ENCODE measurements around the gene TRPC4AP.
"Not testable (repeated sequence)": the region's sequence is repeated elsewhere in the genome, so short reads cannot be mapped to it uniquely, and the experiment has no call there.

TRPC4AP gene

GRCh38 chr20:35104685-35105295, 12.2 kb upstream of the TRPC4AP start:
- no peak for DNase-seq

DNA sequence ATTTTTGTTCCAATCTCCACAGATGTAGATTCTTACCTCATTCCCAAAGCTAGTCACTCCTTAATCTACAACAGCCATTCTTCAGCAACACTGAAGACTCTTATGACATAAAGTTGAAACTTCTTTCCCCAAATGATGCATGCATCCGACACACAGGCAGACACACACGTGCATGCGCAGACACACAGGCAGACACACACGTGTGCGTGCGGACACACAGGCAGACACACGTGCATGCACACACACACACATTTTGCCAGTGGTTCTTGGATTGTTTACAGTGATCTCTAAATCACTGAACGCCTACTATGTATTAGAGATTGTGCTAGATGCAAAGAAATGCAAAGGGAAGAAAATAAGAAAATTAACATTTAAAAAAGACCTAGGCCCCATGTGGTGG, 9.0 kb upstream of the TRPC4AP start:
- no peak for DNase-seq

DNA sequence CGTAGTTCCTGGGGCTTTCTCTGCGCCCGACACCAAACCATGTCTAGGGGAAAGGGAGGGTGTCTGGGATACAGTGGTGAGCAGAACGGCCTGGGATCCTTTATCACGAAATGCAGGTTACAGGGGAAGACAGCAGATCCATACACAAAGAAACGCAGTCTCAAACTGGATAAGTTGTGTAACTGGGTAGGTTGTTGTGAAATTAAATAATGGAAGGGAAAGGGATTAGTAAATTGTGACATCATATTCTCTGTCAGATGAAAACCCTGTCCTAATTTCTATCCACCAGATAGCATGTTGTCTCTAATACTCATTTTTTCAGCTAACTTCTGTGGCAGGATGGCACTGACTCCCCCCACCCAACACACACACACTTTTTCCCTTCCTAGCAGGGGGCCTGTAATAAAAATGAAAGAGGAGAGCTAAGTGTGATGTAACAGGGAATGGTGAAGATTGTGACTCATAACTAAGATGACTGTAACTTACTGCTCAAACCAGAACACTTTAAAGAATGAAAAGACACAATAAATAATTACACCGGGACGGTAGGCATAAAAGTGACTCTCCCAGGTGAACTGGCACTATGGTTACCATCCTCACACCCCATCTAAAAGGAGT, 769 bp upstream of the TRPC4AP start:
- no peak for DNase-seq

DNA sequence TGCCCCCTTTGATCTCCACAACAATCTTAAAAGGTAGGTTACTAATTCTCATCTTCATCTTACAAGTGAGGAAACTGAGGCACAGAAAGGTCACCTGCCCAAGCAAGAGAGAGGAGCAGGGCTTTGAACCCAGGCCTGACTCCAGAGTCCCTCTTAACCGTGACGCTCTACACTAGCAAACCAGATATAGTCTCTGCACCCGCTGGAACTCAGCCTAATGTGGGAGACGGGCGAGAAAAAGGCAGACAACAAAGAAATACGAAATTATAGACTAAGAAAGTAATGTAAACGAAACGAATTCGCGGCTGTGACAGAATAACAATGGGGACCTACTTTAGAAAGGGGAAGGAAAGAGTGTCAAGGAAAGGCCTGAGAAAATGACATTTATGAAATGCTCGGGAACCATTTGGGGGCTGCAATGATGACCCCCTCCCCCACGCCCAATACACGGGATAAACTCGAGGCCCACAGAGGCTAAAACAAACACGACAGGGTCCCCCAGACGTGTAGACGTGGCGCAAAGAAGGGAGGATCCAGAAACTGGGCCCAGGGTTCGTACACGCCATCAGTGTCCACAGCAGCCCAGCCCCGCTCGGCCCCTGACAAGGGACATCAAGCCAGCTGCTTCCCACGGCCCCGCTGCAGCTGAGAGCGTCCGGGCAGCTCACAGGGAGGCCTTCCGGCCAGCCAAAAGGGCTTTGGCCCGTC, 637 bp downstream of the TRPC4AP start:
- no peak for DNase-seq

- DNase-seq = no peak
These were observed 4.1 kb downstream of the TRPC4AP start for GRCh38 chr20:35088231-35089145.

DNA sequence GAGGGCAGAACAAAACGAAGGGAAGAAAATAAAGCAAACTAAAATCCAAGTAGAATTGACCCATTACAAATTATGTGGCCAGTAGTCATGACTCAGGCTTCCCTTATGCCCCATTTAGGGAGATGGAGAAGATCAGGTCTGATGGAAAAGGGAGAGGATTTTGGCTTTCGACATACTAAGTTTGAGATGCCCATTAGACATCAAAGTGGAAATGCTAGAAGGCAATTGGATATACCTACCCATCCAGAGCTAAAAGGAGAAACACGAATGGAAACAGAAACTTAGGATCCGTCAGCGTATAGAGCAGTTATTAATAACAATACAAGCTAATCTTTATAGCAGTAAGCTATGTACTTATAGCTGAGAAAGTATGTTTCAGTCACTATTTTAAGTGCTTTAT, 4.8 kb downstream of the TRPC4AP start:
- DNase-seq = no peak

GRCh38 chr20:35087355-35087754, 5.3 kb downstream of the TRPC4AP start:
- DNase-seq = no peak

- DNase-seq = peak; percentile 13
These were observed 7.0 kb downstream of the TRPC4AP start for GRCh38 chr20:35085477-35086225.

DNA sequence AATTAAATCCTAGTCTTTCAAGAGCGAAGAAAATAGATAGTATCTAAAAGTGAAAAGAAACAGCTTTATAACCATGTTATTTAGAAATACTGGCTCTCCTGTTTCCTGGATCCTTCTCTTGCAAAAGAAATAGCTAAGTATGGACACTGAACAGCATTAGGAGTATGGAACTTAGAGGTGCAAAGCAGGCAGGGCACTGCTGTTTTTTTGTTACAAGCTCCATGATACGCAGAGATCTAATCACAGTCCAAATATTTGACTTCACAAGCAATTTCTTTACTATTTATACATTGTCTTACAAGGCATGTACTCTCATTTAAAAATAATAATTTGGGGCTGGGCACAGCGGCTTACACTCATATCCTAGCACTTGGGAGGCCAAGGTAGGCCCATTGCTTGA, 7.6 kb downstream of the TRPC4AP start:
- DNase-seq = no peak

GRCh38 chr20:35080348-35080642, 12.3 kb downstream of the TRPC4AP start:
- not testable (repeated sequence) for DNase-seq

GRCh38 chr20:35079472-35080347, 12.9 kb downstream of the TRPC4AP start:
- DNase-seq = no peak

GRCh38 chr20:35077872-35078271, 14.7 kb downstream of the TRPC4AP start:
- no peak for DNase-seq

DNA sequence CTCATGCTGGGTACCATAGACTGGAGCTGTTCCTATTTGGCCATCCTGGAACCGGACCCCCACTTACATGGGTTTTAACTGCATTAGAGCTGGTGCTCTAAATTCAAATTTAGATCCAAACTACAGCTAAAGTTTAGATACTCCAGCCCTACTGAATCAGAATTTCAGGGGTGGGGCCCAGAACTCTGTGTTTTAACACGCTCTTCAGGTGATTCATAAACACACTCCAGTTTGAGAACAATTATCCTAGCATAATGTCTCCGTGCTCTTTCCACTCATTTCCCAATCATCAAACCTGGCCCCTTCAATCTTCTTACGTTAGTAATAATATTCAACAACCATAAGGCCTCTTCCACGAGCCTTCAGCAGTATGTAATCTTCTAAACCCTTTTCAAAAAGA, 15.3 kb downstream of the TRPC4AP start:
- no peak for DNase-seq

DNA sequence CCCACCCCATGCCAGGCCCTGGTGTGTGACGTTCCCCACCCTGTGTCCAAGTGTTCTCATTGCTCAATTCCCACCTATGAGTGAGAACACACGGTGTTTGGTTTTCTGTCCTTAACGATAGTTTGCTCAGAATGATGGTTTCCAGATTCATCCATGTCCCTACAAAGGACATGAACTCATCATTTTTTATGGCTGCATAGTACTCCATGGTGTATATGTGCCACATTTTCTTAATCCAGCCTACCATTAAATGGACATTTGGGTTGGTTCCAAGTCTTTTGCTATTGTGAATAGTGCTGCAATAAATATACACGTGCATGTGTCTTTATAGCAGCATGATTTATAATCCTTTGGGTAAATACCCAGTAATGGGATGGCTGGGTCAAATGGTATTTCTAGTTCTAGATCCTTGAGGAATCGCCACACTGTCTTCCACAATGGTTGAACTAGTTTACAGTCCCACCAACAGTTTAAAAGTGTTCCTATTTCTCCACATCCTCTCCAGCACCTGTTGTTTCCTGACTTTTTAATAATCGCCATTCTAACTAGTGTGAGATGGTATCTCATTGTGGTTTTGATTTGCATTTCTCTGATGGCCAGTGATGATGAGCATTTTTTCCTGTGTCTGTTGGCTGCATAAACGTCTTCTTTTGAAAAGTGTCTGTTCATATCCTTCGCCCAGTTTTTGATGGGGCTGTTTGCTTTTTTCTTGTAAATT, 21.0 kb downstream of the TRPC4AP start:
- not testable (repeated sequence) for DNase-seq

DNA sequence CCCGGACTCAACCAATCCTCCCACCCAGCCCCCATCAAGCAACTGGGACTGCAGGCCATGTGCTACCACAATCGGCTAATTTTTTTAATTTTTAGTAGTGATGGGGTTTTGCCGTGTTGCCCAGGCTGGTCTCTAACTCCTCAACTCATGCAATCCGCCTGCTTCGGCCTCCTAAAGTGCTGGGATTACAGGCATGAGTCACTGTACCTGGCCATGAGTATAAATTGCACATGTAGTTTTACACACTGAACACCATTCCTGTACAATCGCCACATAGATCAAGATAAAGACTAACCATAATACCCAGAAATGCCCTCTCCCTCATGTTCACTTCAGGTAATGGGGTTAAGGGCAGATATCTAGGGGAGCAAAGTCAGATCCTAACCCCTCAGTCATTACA, 26.4 kb downstream of the TRPC4AP start:
- no peak for DNase-seq

DNA sequence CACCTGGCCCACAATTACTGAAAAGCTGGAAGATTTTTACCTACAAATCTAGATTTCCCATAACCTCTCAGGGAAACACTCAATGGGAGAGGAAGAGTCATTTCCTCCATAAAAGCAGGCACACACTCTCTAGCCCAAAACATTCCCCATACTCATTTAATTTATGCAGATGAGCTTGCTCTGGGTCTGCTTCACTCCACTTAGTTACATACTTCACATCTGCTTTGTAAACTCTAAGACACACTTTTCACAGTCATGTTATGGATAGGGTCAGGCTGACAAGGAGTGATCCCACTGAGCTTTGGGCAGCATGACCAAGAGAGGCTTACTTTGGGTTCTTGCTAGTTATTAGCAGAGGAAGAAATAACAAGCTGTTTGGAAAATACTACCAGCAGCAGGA, 27.4 kb downstream of the TRPC4AP start:
- DNase-seq = no peak

DNA sequence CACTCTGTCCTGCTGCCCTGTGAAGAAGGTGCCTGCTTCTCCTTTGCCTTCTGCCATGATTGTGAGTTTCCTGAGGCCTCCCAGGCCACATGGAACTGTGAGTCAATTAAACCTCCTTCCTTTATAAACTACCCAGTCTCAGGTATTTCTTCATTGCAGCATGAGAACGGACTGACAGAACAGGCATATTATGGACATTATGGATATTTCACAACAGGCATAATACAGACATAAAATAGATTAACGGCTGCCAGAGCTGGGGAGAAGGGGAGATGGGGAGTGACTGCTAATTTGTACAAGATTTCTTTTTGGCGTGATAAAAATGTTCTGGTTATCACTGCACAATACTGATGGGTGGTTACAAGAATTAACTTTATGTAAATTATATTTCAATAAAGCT, 29.4 kb downstream of the TRPC4AP start:
- no peak for DNase-seq

GRCh38 chr20:35062478-35062877, 30.1 kb downstream of the TRPC4AP start:
- DNase-seq = no peak

DNA sequence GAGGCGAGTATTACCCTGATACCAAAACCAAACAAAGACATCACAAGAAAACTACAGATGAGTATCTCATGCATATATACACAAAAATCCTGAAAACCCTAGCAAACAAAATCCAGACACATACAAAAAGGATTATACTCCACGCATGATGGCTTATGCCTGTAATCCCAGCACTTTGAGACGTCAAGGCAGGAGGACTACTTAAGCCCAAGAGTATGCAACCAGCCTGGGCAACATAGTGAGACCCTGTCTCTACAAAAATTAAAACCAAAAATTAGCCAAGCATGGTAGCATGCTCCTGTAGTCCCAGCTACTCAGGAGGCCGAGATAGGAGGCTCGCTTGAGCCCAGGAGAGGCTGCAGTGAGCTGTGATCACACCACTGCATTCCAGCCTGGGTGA, 32.4 kb downstream of the TRPC4AP start:
- DNase-seq = no peak

- DNase-seq = no peak
These were observed 33.0 kb downstream of the TRPC4AP start for GRCh38 chr20:35059612-35060011.

GRCh38 chr20:35059110-35059509, 33.5 kb downstream of the TRPC4AP start:
- no peak for DNase-seq

Data from NCI-H2029 (cell line).